Common myeloid progenitor, CD34-positive (primary cell): ENCODE results near the gene METAP1D.
"Not testable (repeated sequence)": the region's sequence is repeated elsewhere in the genome, so short reads cannot be mapped to it uniquely, and the experiment has no call there.

ENCODE experiments used
- CTCF ChIA-PET: fragments of 350-600 bp; sonication (Branson Sonifier 250); formaldehyde crosslinking; loops from one replicate; lab custom pipeline; 2021; ENCODE audit warnings: antibody characterized with exemption; lab: Charles Lee
- POLR2A ChIA-PET: fragments of 350-600 bp; sonication (Branson Sonifier 250); formaldehyde crosslinking; loops from one replicate; lab custom pipeline; 2021; ENCODE audit warnings: antibody characterized with exemption; lab: Charles Lee
- DNase-seq, 3 donors: peaks; one replicate each; pipeline versions ENCODE4 v3.0.0 to v3.0.0-alpha.2; 2013
- H3K27ac ChIP-seq, 2 experiments: 1 replicate in 1 of 2; 2 replicates in 1 of 2; pipeline ENCODE4 v1.7.0; 2013; ENCODE audit warnings: inconsistent platforms in 2 of 2, low read length in 2 of 2, mild to moderate bottlenecking in 2 of 2, low read depth in 1 of 2, moderate library complexity in 1 of 2; ENCODE audit not compliant: severe bottlenecking in 2 of 2, insufficient read depth in 1 of 2, poor library complexity in 1 of 2
- H3K27me3 ChIP-seq, 5 experiments: replicated peaks in 2 of 5; 1 replicate in 3 of 5; 2 replicates in 2 of 5; pipeline versions ENCODE4 v1.6.1 to v1.7.0; 2013; ENCODE audit warnings: low read length in 4 of 5, mild to moderate bottlenecking in 2 of 5, moderate library complexity in 2 of 5, inconsistent platforms in 1 of 5; ENCODE audit not compliant: insufficient read depth in 5 of 5, control insufficient read depth in 4 of 5
- H3K36me3 ChIP-seq, 4 experiments: 1 replicate in 2 of 4; 2 replicates in 2 of 4; pipeline versions ENCODE4 v1.6.1 to v1.7.0; 2013; ENCODE audit warnings: low read length in 3 of 4, control low read depth in 1 of 4, mild to moderate bottlenecking in 1 of 4; ENCODE audit not compliant: control insufficient read depth in 4 of 4, insufficient read depth in 4 of 4
- H3K4me1 ChIP-seq, 4 experiments: 1 replicate in 3 of 4; 2 replicates in 1 of 4; pipeline versions ENCODE4 v1.6.1 to v1.7.1; 2013; ENCODE audit warnings: low read length in 3 of 4, mild to moderate bottlenecking in 3 of 4, control low read depth in 1 of 4, inconsistent platforms in 1 of 4, moderate library complexity in 1 of 4; ENCODE audit not compliant: control insufficient read depth in 4 of 4, insufficient read depth in 4 of 4; ENCODE audit errors: control extremely low read depth in 1 of 4
- H3K4me3 ChIP-seq, 7 experiments: 1 replicate in 4 of 7; 2 replicates in 3 of 7; pipeline versions ENCODE4 v1.5.1 to v1.7.0; 2013; ENCODE audit warnings: mild to moderate bottlenecking in 7 of 7, low read length in 6 of 7, moderate library complexity in 6 of 7, inconsistent platforms in 2 of 7, low read depth in 2 of 7, control low read depth in 1 of 7; ENCODE audit not compliant: insufficient read depth in 4 of 7, control insufficient read depth in 1 of 7; ENCODE audit errors: extremely low read depth in 1 of 7
- H3K9me3 ChIP-seq, 5 experiments: 1 replicate in 4 of 5; 2 replicates in 1 of 5; pipeline versions ENCODE4 v1.6.1 to v1.7.1; 2013; ENCODE audit warnings: low read length in 4 of 5, mild to moderate bottlenecking in 2 of 5, inconsistent platforms in 1 of 5, low read depth in 1 of 5, moderate library complexity in 1 of 5; ENCODE audit not compliant: control insufficient read depth in 4 of 5, insufficient read depth in 2 of 5; ENCODE audit errors: control extremely low read depth in 1 of 5
- WGBS: methylation state at CpG from one replicate; pipeline ENCODE4 v1.1.5; 2013; ENCODE audit not compliant: insufficient coverage; 5-methylcytosine and 5-hydroxymethylcytosine counted together

Gene METAP1D

GRCh38 chr2:172052000-172052983, 52.5 kb downstream of the METAP1D start:
- ChIA-PET CTCF (interaction anchor here (1.2 to 1.7 kb wide), 2 partner anchors 10 to 20 kb away, joined by 3 to 5 read pairs; no protein-coding TSS in a partner anchor), POLR2A (no interaction called here)
- H3K4me1 ChIP-seq: peaks cover 0 to 14% (median 3%) of the 10 kb centered on the region in 4 experiments
- no peak overlapping the region for H3K27ac ChIP-seq
- WGBS: 72% methylated on average over 2 of the region's 4 CpGs
- H3K9me3 ChIP-seq: no peaks in the 10 kb centered on the region
- no peaks in the 10 kb centered on the region for H3K36me3 ChIP-seq
- no peaks in the 10 kb centered on the region for H3K27me3 ChIP-seq
- no peak for DNase-seq
- no peak overlapping the region for H3K4me3 ChIP-seq

GRCh38 chr2:172053486-172053885, 53.7 kb downstream of the METAP1D start:
- H3K4me3 ChIP-seq: no peak overlapping the region
- H3K27me3 ChIP-seq: no peaks in the 10 kb centered on the region
- no peak overlapping the region for H3K27ac ChIP-seq
- POLR2A ChIA-PET: no interaction called here
- CTCF ChIA-PET: interaction anchor here (0.9 kb wide), 1 partner anchor 22 kb away, joined by 3 read pairs; no protein-coding TSS in a partner anchor
- H3K9me3 ChIP-seq: no peaks in the 10 kb centered on the region
- DNase-seq: no peak
- WGBS: no CpG with 5 or more reads among the region's 1 CpG
- no peaks in the 10 kb centered on the region for H3K36me3 ChIP-seq
- peaks cover 0 to 14% (median 3%) of the 10 kb centered on the region in 4 experiments for H3K4me1 ChIP-seq

- Histone ChIP-seq H3K9me3 (no peaks in the 10 kb centered on the region), H3K27me3 (no peaks in the 10 kb centered on the region), H3K27ac (no peak overlapping the region), H3K36me3 (no peaks in the 10 kb centered on the region), H3K4me1 (peaks cover 0 to 11% (median 3%) of the 10 kb centered on the region in 4 experiments), H3K4me3 (no peak overlapping the region)
- POLR2A ChIA-PET: no interaction called here
- CTCF ChIA-PET: interaction anchor here (2.2 kb wide), 1 partner anchor 18 kb away, joined by 10 read pairs; no protein-coding TSS in a partner anchor
- no peak for DNase-seq
- 100% methylated on average over 1 of the region's 2 CpGs for WGBS
Measured at GRCh38 chr2:172056293-172056692, 56.5 kb downstream of the METAP1D start.

- no peaks in the 10 kb centered on the region for H3K9me3 ChIP-seq
- POLR2A ChIA-PET: interaction anchor here (1.5 kb wide), 1 partner anchor 19 kb away, joined by 3 read pairs; no protein-coding TSS in a partner anchor
- no peak for DNase-seq
- no peaks in the 10 kb centered on the region for H3K27me3 ChIP-seq
- no peak overlapping the region for H3K27ac ChIP-seq
- 100% methylated on average over 4 of the region's 5 CpGs for WGBS
- H3K36me3 ChIP-seq: peaks cover 0 to 3% (median 0%) of the 10 kb centered on the region in 4 experiments
- H3K4me3 ChIP-seq: no peak overlapping the region
- H3K4me1 ChIP-seq: no peaks in the 10 kb centered on the region
- CTCF ChIA-PET: interaction anchor here (2.2 kb wide), 1 partner anchor 21 kb away, joined by 10 read pairs; no protein-coding TSS in a partner anchor
Measured at GRCh38 chr2:172058660-172059059, 58.9 kb downstream of the METAP1D start.

GRCh38 chr2:172060118-172060517, 60.4 kb downstream of the METAP1D start:
- CTCF ChIA-PET: interaction anchor here (1.1 to 2.0 kb wide), 3 partner anchors 10 to 16 kb away, joined by 3 to 4 read pairs (median 4); no protein-coding TSS in a partner anchor
- H3K27me3 ChIP-seq, H3K4me3 ChIP-seq, H3K36me3 ChIP-seq, H3K27ac ChIP-seq, H3K4me1 ChIP-seq, DNase-seq, POLR2A ChIA-PET, H3K9me3 ChIP-seq: not testable (repeated sequence)
- WGBS: 92% methylated on average over 2 of the region's 5 CpGs

- no CpG with 5 or more reads among the region's 1 CpG for WGBS
- Histone ChIP-seq H3K4me3 (no peak overlapping the region), H3K4me1 (no peaks in the 10 kb centered on the region), H3K27ac (no peak overlapping the region), H3K9me3 (no peaks in the 10 kb centered on the region), H3K27me3 (no peaks in the 10 kb centered on the region), H3K36me3 (peaks cover 0 to 8% (median 2%) of the 10 kb centered on the region in 4 experiments)
- POLR2A ChIA-PET: no interaction called here
- DNase-seq: no peak
- CTCF ChIA-PET: interaction anchor here (1.0 to 3.0 kb wide), 3 partner anchors 10 to 12 kb away, joined by 3 to 8 read pairs (median 5); no protein-coding TSS in a partner anchor
Measured at GRCh38 chr2:172062402-172063004, 62.8 kb downstream of the METAP1D start.
